Esophagus squamous epithelium (tissue), 4 donors: ENCODE measurements around the gene NFYB.

Experiments used
- POLR2A ChIP-seq, 4 donors: fragments of 450-650 bp; IDR thresholded peaks; one replicate each; pipeline ENCODE4 v1.6.1; 2017; ENCODE audit warnings: antibody characterized with exemption in 4 of 4, mild to moderate bottlenecking in 4 of 4, moderate library complexity in 3 of 4
- TF ChIP-seq, protein P1 (sequence below), 6 experiments: fragments of 450-650 bp in 4 of 6; fragments of 200-600 bp in 2 of 6; sonication (generic) in 2 of 6; IDR thresholded peaks; one replicate each; pipeline ENCODE4 v1.5.1; 2016 to 2019; ENCODE audit warnings: antibody characterized with exemption in 6 of 6, mild to moderate bottlenecking in 4 of 6, moderate library complexity in 4 of 6

DNA sequence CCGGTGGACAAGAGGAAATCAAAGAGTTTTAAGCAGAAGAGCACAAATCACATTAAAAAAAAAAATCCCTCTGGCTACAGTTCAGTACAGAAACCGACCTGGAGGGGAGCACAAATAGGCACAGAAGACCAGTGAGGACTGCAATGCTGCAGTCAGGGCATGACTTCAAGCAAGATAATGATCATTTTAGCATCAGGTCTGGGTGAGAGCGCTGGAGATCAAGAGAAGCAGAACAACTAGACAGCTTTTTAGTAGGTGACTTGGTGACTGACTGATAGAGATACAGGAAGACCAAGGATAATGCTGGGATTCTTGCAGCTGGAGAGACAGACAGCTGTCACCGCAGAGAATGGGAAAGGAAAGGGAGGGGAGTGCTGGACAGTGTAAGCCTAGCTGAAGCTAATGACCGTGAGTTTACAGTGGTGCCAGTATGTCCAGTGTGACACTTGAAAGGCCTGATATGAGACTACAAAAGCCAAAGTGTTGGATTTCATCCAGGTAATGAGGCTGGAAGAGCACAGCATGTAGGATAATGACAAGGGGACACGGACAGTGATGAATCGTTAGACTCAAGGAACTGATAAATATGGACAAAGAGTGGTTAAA lies 5.6 kb downstream of the NFYB start:
- TF ChIP-seq, protein P1, sequence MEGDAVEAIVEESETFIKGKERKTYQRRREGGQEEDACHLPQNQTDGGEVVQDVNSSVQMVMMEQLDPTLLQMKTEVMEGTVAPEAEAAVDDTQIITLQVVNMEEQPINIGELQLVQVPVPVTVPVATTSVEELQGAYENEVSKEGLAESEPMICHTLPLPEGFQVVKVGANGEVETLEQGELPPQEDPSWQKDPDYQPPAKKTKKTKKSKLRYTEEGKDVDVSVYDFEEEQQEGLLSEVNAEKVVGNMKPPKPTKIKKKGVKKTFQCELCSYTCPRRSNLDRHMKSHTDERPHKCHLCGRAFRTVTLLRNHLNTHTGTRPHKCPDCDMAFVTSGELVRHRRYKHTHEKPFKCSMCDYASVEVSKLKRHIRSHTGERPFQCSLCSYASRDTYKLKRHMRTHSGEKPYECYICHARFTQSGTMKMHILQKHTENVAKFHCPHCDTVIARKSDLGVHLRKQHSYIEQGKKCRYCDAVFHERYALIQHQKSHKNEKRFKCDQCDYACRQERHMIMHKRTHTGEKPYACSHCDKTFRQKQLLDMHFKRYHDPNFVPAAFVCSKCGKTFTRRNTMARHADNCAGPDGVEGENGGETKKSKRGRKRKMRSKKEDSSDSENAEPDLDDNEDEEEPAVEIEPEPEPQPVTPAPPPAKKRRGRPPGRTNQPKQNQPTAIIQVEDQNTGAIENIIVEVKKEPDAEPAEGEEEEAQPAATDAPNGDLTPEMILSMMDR (IDR thresholded peaks at IDR 0.05), result no peak
- TF ChIP-seq POLR2A (IDR thresholded peaks at IDR 0.05), result no peak
